ENCODE results near the gene CR1. TPM values are rescaled to one million over a fixed set of nuclear protein-coding genes. Genes with fewer than 3 reads are reported as not detected.
"Not testable (repeated sequence)": the region's sequence is repeated elsewhere in the genome, so short reads cannot be mapped to it uniquely, and the experiment has no call there.

The CR1 gene
- total RNA-seq, 3 donors from 2014 or later: 0.84 to 7.2 (median 3.8) TPM

DNA sequence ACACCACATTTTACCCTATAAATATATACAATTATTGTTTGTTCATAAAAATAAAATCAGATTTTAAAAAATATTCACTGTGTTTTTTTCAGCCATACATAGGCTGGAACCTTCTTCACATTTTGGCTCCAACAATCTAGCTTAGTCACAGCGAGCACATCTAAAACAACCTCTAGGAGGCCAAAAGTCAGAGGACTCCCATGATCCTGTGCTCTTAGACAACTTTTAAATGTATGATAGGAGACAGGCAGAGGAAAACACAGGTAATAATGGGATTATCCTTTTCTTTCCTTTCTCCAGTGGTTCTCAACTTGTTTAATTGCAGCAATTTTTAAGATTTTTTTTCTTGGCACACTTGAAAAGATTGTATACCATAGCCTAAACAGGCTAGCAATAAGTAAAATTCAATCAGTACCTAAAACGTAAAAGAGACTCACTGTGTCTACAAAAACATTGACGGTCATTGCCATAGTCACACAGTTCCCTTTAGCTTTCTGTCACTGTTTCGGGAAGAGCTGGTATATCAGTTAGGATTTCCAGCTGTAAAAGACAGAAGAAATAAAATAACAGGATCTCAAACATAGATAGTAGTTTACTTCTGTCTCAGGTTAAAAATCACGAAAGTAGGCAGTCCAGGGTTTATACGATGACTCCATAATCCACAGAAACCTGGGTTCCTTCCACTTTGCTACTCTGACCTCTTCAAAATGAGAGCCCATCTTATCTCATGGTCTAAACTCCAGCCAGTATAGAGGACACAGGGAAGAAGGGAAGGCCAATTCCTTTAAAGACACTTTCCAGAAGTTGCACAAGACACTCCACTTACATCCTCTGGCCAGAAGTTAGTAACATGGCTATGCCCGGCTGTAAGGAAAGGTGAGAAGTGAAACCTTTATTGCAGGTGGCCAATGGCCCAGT lies 109.7 kb downstream of the CR1 start:
- TF ChIP-seq CTCF (IDR thresholded peaks at IDR 0.05): no peak
- DNase-seq: no peak

GRCh38 chr1:207606362-207606755 lies 110.4 kb downstream of the CR1 start:
- H3K36me3 ChIP-seq (ENCODE audit: low read depth): no peaks in the 10 kb centered on the region
- ATAC-seq (no peak), DNase-seq (no peak)
- H3K4me1 ChIP-seq (ENCODE audit: low read depth): no peaks in the 10 kb centered on the region
- intact Hi-C loops (cut with DNase I, micrococcal nuclease): no loop called here
- H3K4me3 ChIP-seq: no peak overlapping the region
- no peak for TF ChIP-seq CTCF (IDR thresholded peaks at IDR 0.05)
- H3K9me3 ChIP-seq: no peaks in the 10 kb centered on the region

More for the DNA sequence above, 109.7 kb downstream of the CR1 start:
- intact Hi-C loops (cut with DNase I, micrococcal nuclease): no loop called here
- H3K4me1 ChIP-seq (ENCODE audit: low read depth): no peaks in the 10 kb centered on the region
- no peaks in the 10 kb centered on the region for H3K36me3 ChIP-seq (ENCODE audit: low read depth)
- no peak overlapping the region for H3K4me3 ChIP-seq
- no peaks in the 10 kb centered on the region for H3K9me3 ChIP-seq
- no peak for ATAC-seq

- H3K4me1 ChIP-seq (ENCODE audit: low read depth): no peaks in the 10 kb centered on the region
- H3K4me3 ChIP-seq: no peak overlapping the region
- H3K36me3 ChIP-seq (ENCODE audit: low read depth): no peaks in the 10 kb centered on the region
- TF ChIP-seq CTCF (IDR thresholded peaks at IDR 0.05): no peak
- DNase-seq (no peak), ATAC-seq (no peak)
- H3K9me3 ChIP-seq: no peaks in the 10 kb centered on the region
- intact Hi-C loops (cut with DNase I, micrococcal nuclease): no loop called here
Observed at GRCh38 chr1:207612762-207613161, 116.8 kb downstream of the CR1 start.

- intact Hi-C loops (cut with DNase I, micrococcal nuclease): no loop called here
- H3K4me3 ChIP-seq: no peak overlapping the region
- no peaks in the 10 kb centered on the region for H3K4me1 ChIP-seq (ENCODE audit: low read depth)
- peak; percentile 38 for TF ChIP-seq CTCF (IDR thresholded peaks at IDR 0.05)
- ATAC-seq (peak; percentile 79), DNase-seq (peak in 1 of 3 donors; percentile 37)
- H3K36me3 ChIP-seq (ENCODE audit: low read depth): no peaks in the 10 kb centered on the region
- no peaks in the 10 kb centered on the region for H3K9me3 ChIP-seq
Observed at GRCh38 chr1:207619871-207620542, 124.0 kb downstream of the CR1 start.

DNA sequence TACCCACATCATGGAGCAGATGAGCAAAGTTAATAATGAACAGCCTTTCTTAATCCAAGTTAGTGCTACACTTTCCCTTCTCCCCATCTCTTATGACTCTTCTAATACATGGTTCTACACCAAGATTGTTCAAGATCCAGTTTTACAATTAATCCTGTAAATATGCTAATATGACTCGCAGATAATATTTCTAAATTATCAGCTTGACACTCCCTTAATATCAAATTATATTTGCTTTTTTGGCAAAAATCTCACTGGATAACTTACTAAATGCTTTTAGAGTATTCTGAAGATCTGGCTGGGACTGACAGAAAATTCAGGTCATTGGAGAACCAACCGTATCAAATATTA lies 124.6 kb downstream of the CR1 start:
- Histone ChIP-seq H3K36me3 (ENCODE audit: low read depth) (no peaks in the 10 kb centered on the region), H3K4me3 (no peak overlapping the region), H3K9me3 (no peaks in the 10 kb centered on the region), H3K4me1 (ENCODE audit: low read depth) (no peaks in the 10 kb centered on the region)
- TF ChIP-seq CTCF (IDR thresholded peaks at IDR 0.05): no peak
- ATAC-seq (no peak), DNase-seq (no peak)
- intact Hi-C loops (cut with DNase I, micrococcal nuclease): no loop called here

- H3K36me3 ChIP-seq (ENCODE audit: low read depth); DNase-seq; ATAC-seq; H3K4me3 ChIP-seq; H3K4me1 ChIP-seq (ENCODE audit: low read depth); intact Hi-C loops (cut with DNase I, micrococcal nuclease); H3K9me3 ChIP-seq: not testable (repeated sequence)
Observed at GRCh38 chr1:207625504-207626071, 129.6 kb downstream of the CR1 start.

Data from mucosa of descending colon (tissue), 3 donors.